ENCODE results near the gene ABO. TPM values are rescaled to one million over a fixed set of nuclear protein-coding genes. Genes with fewer than 3 reads are reported as not detected.

ABO gene
- total and polyA plus RNA-seq, 2 donors (not counting 1 experiment from before 2014, with no cell fraction given): not detected

DNA sequence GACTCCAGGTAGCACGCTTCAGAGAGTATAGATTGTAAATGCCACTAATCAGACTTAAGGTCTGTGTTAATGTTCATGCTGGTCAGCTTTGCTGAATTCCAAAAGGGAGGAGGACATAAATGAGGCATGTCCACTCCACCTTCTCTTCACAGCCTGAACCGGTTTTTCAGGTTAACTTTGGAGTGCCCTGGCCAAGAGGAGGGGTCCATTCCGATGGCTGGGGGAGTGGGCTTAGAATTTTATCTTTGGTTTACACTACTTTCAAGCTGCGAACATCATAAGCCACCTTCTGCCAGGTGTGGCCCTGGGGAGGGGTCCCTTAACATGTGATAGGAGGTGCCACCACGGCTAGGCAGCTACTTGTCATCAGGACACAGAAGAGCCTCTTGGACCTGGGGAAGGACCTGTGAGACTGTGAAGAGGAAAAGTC lies 24.2 kb downstream of the ABO start:
- Mint-ChIP-seq H3K4me3 (no peak overlapping the region), H3K4me1 (no peaks in the 10 kb centered on the region), H3K27ac (no peak overlapping the region), H3K27me3 (peaks cover 17% of the 10 kb centered on the region), H3K9me3 (ENCODE audit: insufficient read depth) (peaks cover 2% of the 10 kb centered on the region)
- Histone ChIP-seq H3K4me2 (replicated peaks; ENCODE audit: low read depth, low read length, poor library complexity, severe bottlenecking) (no peak overlapping the region), H4K20me1 (ENCODE audit: control insufficient read depth, insufficient read depth, low read length, poor library complexity, severe bottlenecking) (no peaks in the 10 kb centered on the region), H3K9ac (ENCODE audit: low read length) (no peak overlapping the region), H3K4me3 (ENCODE audit: control extremely low read depth in 1 of 5, extremely low read depth in 1 of 5, insufficient read depth in 1 of 5, low read depth in 2 of 5, low read length in 4 of 5) (no peak overlapping the region), H3K36me3 (replicated peaks in 1 of 2; ENCODE audit: control extremely low read depth in 1 of 2, control insufficient read depth in 1 of 2, extremely low read depth in 1 of 2, insufficient read depth in 2 of 2, low read length in 1 of 2) (no peaks in the 10 kb centered on the region), H3K9me3 (ENCODE audit: control extremely low read depth in 1 of 3, control insufficient read depth in 2 of 3, insufficient read depth in 1 of 3, low read length in 2 of 3) (peaks cover 0 to 13% (median 0%) of the 10 kb centered on the region in 3 donors), H3K27ac (ENCODE audit: low read length in 2 of 2) (no peak overlapping the region), H3K79me2 (ENCODE audit: control insufficient read depth, insufficient read depth, low read length) (no peaks in the 10 kb centered on the region), H3K27me3 (replicated peaks in 1 of 4; ENCODE audit: control extremely low read depth in 1 of 4, control insufficient read depth in 3 of 4, insufficient read depth in 4 of 4, low read length in 3 of 4) (peaks cover 0 to 11% (median 0%) of the 10 kb centered on the region in 4 experiments), H3K4me1 (ENCODE audit: control insufficient read depth in 2 of 2, insufficient read depth in 2 of 2, low read length in 2 of 2) (no peaks in the 10 kb centered on the region), H2AFZ (ENCODE audit: insufficient read depth, low read depth, low read length, poor library complexity, severe bottlenecking) (no peak overlapping the region)
- DNase-seq (no peak), ATAC-seq (ENCODE audit: low read depth) (no peak)
- intact Hi-C loops (cut with micrococcal nuclease): no loop called here
- TF ChIP-seq EZH2 (IDR thresholded peaks at IDR 0.05; ENCODE audit: borderline replicate concordance, insufficient read depth, low read depth, low read length, poor library complexity, severe bottlenecking): no peak
- TF ChIP-seq, protein P1, sequence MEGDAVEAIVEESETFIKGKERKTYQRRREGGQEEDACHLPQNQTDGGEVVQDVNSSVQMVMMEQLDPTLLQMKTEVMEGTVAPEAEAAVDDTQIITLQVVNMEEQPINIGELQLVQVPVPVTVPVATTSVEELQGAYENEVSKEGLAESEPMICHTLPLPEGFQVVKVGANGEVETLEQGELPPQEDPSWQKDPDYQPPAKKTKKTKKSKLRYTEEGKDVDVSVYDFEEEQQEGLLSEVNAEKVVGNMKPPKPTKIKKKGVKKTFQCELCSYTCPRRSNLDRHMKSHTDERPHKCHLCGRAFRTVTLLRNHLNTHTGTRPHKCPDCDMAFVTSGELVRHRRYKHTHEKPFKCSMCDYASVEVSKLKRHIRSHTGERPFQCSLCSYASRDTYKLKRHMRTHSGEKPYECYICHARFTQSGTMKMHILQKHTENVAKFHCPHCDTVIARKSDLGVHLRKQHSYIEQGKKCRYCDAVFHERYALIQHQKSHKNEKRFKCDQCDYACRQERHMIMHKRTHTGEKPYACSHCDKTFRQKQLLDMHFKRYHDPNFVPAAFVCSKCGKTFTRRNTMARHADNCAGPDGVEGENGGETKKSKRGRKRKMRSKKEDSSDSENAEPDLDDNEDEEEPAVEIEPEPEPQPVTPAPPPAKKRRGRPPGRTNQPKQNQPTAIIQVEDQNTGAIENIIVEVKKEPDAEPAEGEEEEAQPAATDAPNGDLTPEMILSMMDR (IDR thresholded peaks at IDR 0.05): no peak
- CTCF ChIA-PET: no interaction called here
- 80% methylated on average over 1 of the region's 5 CpGs for WGBS (ENCODE audit: insufficient coverage)
- POLR2A ChIA-PET: no interaction called here

GRCh38 chr9:133249337-133249736 lies 25.7 kb downstream of the ABO start:
- Histone ChIP-seq H3K27me3 (replicated peaks in 1 of 4; ENCODE audit: control extremely low read depth in 1 of 4, control insufficient read depth in 3 of 4, insufficient read depth in 4 of 4, low read length in 3 of 4) (peaks cover 0 to 8% (median 0%) of the 10 kb centered on the region in 4 experiments), H3K9me3 (ENCODE audit: control extremely low read depth in 1 of 3, control insufficient read depth in 2 of 3, insufficient read depth in 1 of 3, low read length in 2 of 3) (peaks cover 0 to 11% (median 0%) of the 10 kb centered on the region in 3 donors), H3K4me1 (ENCODE audit: control insufficient read depth in 2 of 2, insufficient read depth in 2 of 2, low read length in 2 of 2) (no peaks in the 10 kb centered on the region), H3K36me3 (replicated peaks in 1 of 2; ENCODE audit: control extremely low read depth in 1 of 2, control insufficient read depth in 1 of 2, extremely low read depth in 1 of 2, insufficient read depth in 2 of 2, low read length in 1 of 2) (no peaks in the 10 kb centered on the region), H3K4me3 (ENCODE audit: control extremely low read depth in 1 of 5, extremely low read depth in 1 of 5, insufficient read depth in 1 of 5, low read depth in 2 of 5, low read length in 4 of 5) (no peak overlapping the region), H3K9ac (ENCODE audit: low read length) (no peak overlapping the region), H2AFZ (ENCODE audit: insufficient read depth, low read depth, low read length, poor library complexity, severe bottlenecking) (no peak overlapping the region), H3K27ac (ENCODE audit: low read length in 2 of 2) (no peak overlapping the region), H4K20me1 (ENCODE audit: control insufficient read depth, insufficient read depth, low read length, poor library complexity, severe bottlenecking) (no peaks in the 10 kb centered on the region), H3K4me2 (replicated peaks; ENCODE audit: low read depth, low read length, poor library complexity, severe bottlenecking) (no peak overlapping the region), H3K79me2 (ENCODE audit: control insufficient read depth, insufficient read depth, low read length) (no peaks in the 10 kb centered on the region)
- Mint-ChIP-seq H3K27me3 (peaks cover 21% of the 10 kb centered on the region), H3K4me1 (no peaks in the 10 kb centered on the region), H3K9me3 (ENCODE audit: insufficient read depth) (peaks cover 2% of the 10 kb centered on the region), H3K27ac (no peak overlapping the region), H3K4me3 (no peak overlapping the region)
- ChIA-PET POLR2A (no interaction called here), CTCF (interaction anchor here (1.0 kb wide), 1 partner anchor 62 kb away, joined by 3 read pairs; no protein-coding TSS in a partner anchor)
- TF ChIP-seq, protein P1 (IDR thresholded peaks at IDR 0.05): no peak
- TF ChIP-seq EZH2 (IDR thresholded peaks at IDR 0.05; ENCODE audit: borderline replicate concordance, insufficient read depth, low read depth, low read length, poor library complexity, severe bottlenecking): no peak
- intact Hi-C loops (cut with micrococcal nuclease): no loop called here
- DNase-seq (no peak), ATAC-seq (ENCODE audit: low read depth) (no peak)
- WGBS (ENCODE audit: insufficient coverage): 100% methylated on average over 1 of the region's 1 CpG

Data from B cell (primary cell).